GM18505 (cell line): ENCODE data around the gene SSTR4.
"Not testable (repeated sequence)": the region's sequence is repeated elsewhere in the genome, so short reads cannot be mapped to it uniquely, and the experiment has no call there.

Experiments
- ATAC-seq: cut with Tn5 transposase; IDR thresholded peaks from one replicate; pipeline ENCODE4 v1.9.1; 2021; ENCODE audit not compliant: unreplicated experiment
- POLR2A ChIP-seq: IDR thresholded peaks from 4 replicates; pipeline ENCODE4 v1.6.1; 2011; ENCODE audit warnings: borderline replicate concordance; ENCODE audit not compliant: insufficient read depth, insufficient read length; ENCODE audit errors: extremely low read depth

Gene SSTR4

DNA sequence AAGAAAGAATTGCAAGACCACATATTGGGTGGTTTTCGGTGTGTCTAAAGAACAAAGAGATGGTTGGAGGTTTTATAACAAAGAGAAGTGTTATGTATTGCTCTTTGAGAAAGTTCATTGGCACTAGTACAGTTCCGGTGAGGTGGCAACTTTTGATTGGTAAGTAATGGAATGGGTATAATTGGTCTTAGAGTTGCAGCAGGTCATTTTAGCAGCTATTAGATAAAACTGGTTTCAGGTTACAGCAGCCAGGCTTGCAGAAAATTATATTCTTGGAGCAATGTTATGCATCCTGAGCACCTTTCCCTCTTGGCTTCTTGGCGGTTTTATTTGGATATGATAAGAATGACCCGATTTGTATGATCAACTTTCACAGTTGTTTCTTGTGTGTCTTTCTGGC is 12.3 kb upstream of the SSTR4 start:
- no peak for TF ChIP-seq POLR2A
- no peak for ATAC-seq

DNA sequence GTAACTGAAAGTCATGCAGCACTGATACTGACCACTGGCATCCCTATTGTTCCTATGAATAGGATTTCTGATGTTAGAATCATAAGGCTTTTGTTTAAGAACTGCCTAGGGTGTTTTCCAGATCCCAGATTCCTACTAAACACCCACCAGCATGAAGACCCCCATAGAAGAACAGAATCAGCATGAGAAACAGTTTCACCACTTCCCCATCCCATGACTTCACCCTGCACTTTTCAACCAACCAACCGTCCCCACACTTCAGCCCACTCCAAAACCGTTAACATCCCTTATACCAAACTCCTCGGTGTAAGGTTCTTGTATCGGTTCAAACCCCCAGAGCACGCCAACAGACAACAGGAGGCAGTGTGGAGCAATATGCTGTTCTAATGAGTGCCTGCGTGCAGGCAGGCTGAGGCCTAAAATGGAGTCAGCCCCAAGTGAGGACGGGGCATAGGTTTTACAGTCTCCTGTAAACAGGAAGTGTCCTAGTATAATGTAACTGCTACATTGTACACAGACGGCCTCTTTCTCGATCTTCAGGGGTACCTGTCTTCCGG is 11.4 kb upstream of the SSTR4 start:
- ATAC-seq: no peak
- no peak for TF ChIP-seq POLR2A

DNA sequence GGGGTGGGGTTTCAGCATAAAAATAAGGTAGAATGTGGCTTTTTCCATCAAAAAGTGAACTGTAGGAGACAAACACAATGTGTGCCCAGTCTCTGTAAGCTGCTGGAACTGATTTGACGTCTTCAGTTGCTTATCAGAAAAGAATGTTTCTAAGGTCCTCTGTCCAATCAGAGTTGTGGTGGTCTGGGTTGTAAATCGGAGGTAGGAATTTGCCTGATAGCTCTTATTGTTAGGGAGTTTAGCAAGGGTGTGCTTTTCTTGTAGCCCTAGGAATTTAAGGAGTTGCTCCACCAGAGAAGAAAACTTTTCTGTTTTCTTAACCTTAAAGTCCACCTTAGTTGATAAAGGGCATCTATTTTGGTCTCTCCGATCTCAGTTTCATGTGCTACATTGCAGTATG is 10.4 kb upstream of the SSTR4 start:
- no peak for ATAC-seq
- TF ChIP-seq POLR2A: no peak

DNA sequence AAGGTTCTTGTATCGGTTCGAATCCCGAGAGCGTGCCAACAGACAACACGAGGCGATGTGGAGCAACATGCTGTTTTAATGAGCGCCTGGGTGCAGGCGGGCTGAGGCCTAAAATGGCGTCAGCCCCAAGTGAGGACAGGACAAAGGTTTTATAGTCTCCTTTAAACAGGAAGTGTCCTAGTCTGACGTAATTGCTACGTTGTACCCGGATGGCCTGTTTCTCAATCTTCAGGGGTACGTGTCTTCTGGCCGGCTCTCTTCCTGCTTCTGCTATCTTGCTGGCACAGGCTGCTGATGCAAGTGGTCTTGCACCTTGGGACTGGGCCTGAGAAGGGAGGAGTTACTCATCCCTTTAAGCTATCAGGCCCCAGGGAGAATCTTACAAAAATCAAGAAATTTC is 9.6 kb upstream of the SSTR4 start:
- ATAC-seq: not testable (repeated sequence)

DNA sequence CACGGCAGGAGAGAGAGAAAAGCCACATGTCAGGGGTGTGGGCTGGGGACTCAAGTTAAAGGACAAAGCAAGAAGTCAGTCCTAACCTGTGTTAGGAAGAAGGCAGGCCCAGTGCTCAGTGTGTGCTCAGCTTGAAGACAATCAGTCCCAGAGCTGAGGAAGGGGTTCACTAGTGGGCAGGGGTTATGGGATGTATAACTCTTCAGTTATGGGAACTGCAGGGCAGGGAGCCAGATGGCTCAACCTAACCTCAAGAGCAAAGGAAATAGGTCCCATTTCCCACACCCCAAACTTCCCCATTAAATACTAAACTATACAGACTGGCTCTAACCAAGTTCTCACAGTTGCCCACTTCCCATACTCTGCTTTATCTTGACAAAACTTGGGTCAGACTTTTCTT is 7.4 kb upstream of the SSTR4 start:
- TF ChIP-seq POLR2A: no peak
- ATAC-seq: no peak

DNA sequence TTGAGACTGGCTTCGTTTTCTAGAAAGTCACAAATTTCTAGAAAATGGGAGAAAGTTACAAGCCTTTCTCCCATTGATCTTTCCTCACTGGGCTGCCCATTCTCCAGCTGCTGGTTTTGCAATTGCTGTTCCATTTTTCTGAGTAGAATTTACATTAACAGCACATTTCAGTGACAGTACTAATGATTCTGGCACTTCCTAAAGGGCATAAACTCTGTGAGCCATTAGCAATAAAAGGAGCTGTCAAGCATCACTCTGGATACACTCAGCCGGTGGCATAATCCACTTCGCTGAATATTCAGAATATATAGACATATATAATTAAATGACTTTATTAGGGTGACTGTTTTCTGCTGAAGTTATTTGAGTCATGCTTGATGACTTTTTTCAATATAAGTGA is 6.7 kb upstream of the SSTR4 start:
- no peak for ATAC-seq
- no peak for TF ChIP-seq POLR2A

DNA sequence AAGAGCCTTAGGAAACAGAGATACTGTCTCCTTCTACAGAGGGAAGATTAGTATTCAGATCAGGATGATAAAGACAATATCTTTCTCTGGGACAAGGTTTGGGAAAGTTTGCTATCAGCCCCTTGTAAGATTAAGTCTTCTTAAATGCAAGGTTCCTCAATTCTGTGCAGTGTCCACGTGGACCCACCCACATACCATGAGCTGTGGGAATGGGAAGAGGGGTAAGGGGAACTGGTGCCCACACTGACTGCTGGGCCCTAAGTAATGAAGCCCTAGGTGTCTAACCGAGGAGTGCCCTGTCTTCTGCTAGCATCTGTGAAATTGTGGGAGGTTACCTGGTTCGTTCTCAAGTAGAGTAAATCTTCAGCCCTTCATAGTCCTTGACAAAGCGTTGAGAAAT is 5.8 kb upstream of the SSTR4 start:
- no peak for ATAC-seq
- no peak for TF ChIP-seq POLR2A

DNA sequence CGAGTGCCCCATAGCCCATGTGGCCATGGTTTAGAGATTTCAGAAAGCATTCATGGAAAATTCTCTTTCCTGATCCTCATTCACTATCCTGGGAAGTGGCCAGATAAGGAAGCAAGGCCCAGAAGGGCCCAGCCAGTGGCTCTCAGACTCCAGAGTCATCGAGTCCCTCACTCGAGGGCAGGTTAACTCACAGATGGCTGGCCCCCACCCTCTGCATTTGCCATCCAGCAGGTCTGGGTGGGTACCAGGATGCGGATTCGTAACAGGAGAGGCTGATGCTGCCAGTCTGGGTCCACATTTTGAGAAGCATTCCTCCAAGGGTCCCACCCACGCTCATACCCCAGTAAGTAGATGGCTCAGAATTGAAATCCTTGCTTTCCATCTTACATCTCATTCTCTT is 3.8 kb upstream of the SSTR4 start:
- ATAC-seq: no peak
- no peak for TF ChIP-seq POLR2A

DNA sequence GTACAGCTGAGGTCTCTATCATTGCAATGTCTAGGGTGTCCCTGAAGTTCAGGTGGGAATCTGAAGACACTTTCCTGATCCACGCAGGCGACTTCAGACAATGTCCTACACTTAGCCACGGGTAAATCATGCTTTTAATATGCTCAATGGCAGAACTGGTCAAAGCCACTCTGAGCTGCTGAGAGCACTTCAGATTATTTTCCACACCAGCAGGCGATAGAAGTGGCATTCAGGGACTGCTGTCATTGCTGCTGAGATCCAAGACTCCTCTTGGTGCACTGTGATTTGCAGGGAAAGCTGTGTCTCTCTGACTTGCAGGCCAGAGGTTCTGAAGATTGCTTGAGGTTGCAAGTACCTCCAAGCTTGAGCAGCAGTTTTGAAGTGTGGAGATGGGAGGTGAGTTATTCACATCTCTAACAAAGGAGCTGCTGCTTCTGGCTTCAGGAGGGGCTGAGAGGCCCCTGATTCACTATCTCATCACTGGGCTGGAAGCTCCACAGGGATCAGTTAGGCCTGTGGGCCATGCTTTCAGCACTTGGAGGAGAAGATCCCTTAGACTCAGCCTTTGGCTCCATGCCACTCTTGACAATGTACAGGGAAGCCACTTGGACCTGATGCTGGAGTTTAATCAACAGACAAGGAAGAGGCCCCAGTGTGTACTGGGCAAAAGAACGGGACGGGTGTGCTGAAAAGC is 2.9 kb upstream of the SSTR4 start:
- no peak for ATAC-seq
- TF ChIP-seq POLR2A: no peak

DNA sequence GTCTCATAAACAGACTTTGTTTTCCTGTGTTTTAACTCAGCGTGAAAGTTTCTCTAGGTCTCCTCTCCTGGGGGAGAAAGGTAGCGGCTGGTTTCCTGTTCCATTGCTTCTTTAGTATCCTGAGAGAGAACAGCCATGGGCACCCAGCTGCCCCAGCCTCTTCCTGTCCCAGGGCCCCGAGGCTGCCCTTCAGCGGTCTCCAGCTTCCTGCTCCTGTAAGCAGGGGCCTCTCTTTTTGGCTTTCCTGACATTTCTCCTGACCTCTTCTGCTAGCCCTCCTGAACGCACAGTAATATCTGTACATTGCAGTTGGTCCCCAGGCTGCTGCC is 2.4 kb upstream of the SSTR4 start:
- TF ChIP-seq POLR2A: no peak
- ATAC-seq: no peak

DNA sequence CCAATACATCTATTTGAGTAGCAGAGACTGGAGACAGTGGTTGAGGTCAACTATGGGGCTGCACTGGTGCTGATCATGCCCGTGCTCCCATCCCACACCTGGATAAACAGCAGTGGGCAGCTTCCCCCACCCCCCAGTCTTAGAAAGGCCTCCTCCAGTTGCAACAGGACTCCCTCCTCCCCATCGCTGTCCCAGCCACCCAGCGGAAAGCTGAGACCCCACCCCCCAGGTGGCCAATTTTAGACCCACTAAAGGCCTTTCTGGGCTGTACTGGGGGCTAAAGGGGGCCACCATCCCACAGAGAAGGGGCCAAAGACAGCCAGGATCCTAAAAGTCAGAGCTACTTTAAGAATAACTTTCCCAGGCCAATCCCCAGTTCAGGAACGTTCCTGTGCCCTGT is 1.2 kb upstream of the SSTR4 start:
- no peak for ATAC-seq
- TF ChIP-seq POLR2A: no peak

DNA sequence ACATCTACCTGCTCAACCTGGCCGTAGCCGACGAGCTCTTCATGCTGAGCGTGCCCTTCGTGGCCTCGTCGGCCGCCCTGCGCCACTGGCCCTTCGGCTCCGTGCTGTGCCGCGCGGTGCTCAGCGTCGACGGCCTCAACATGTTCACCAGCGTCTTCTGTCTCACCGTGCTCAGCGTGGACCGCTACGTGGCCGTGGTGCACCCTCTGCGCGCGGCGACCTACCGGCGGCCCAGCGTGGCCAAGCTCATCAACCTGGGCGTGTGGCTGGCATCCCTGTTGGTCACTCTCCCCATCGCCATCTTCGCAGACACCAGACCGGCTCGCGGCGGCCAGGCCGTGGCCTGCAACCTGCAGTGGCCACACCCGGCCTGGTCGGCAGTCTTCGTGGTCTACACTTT is 619 bp downstream of the SSTR4 start:
- no peak for ATAC-seq
- TF ChIP-seq POLR2A: no peak

DNA sequence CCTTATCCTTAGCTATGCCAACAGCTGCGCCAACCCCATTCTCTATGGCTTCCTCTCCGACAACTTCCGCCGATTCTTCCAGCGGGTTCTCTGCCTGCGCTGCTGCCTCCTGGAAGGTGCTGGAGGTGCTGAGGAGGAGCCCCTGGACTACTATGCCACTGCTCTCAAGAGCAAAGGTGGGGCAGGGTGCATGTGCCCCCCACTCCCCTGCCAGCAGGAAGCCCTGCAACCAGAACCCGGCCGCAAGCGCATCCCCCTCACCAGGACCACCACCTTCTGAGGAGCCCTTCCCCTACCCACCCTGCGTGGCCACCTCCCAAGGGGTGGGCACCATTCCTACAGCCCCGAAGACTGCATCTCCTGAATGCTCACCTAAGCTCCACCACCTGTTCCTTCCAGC is 1.3 kb downstream of the SSTR4 start:
- ATAC-seq: no peak
- TF ChIP-seq POLR2A: no peak

DNA sequence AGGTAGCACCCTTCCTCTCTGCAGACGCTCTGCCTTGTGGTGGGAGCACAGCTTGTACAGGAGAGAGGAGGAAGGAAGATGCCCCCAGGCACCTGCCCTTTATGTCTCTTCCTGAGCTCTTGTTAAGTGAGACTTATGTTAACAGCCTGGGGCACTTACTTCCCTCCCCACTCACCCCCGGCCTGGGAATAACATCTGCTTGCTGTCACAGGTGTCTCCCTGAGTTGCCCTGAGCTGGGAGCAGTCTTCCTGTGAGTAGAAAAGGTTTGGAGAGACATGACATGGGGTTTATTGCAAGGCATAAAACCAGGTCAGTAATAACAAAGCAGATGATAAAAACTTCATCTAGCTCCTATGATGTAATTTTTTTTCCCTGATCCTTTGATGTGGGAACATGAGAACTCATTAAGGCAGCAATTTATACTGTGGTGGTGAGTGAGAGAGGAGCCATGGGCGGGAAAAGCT is 1.9 kb downstream of the SSTR4 start:
- ATAC-seq: no peak
- no peak for TF ChIP-seq POLR2A
